Suprapubic skin (tissue), 4 donors: ENCODE data around the gene AP2A1.

Experiments
- EP300 ChIP-seq: sonication (generic); formaldehyde crosslinking; IDR thresholded peaks from one replicate; pipeline ENCODE4 v1.6.1; 2017; ENCODE audit warnings: antibody characterized with exemption
- POLR2A ChIP-seq, 2 donors: fragments of 450-650 bp; IDR thresholded peaks; one replicate each; pipeline ENCODE4 v1.6.1; 2017; ENCODE audit warnings: antibody characterized with exemption in 2 of 2, mild to moderate bottlenecking in 2 of 2, moderate library complexity in 2 of 2
- POLR2AphosphoS5 ChIP-seq, 3 donors: sonication (generic); formaldehyde crosslinking; IDR thresholded peaks; one replicate each; pipeline ENCODE4 v1.6.1; 2017; ENCODE audit warnings: antibody characterized with exemption in 3 of 3
- TF ChIP-seq, protein P1 (sequence below), 2 donors: fragments of 200-600 bp in 1 of 2; fragments of 450-650 bp in 1 of 2; sonication (generic) in 1 of 2; IDR thresholded peaks; one replicate each; pipeline ENCODE4 v1.5.1; 2016 to 2019; ENCODE audit warnings: antibody characterized with exemption in 2 of 2, mild to moderate bottlenecking in 1 of 2, moderate library complexity in 1 of 2

DNA sequence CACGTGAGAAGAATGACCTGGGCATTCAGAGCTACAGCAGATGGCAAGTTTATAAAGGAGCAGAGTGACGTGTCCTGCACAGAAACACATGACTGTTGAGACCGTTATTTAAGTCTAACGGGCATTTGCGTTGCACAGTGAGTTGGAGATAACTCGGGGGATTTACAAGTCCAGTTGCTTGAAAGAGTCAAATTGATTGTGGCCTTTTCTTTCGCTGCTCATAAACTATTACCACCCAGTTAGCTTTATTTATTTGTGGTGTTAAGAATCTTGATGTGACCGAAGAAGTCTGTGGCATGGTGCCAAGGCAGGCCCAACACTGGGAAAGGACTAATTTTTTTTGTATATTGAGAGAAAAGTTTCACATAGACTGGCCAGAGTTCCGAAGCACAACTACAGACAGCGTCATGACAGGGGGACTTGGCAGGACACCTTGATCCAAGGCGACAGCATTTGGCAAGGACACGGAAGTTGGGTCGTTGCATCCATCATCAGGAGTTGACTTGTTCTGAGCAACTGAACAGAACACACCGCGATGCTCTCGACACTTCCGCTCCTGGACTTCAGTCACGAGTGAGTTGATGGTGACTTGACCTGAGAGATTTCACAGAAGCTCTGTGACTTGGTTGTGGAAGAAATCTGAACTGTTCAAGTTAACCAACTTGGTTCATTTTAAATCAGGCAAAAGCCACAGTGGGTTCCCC lies 72.2 kb downstream of the AP2A1 start:
- TF ChIP-seq, protein P1, sequence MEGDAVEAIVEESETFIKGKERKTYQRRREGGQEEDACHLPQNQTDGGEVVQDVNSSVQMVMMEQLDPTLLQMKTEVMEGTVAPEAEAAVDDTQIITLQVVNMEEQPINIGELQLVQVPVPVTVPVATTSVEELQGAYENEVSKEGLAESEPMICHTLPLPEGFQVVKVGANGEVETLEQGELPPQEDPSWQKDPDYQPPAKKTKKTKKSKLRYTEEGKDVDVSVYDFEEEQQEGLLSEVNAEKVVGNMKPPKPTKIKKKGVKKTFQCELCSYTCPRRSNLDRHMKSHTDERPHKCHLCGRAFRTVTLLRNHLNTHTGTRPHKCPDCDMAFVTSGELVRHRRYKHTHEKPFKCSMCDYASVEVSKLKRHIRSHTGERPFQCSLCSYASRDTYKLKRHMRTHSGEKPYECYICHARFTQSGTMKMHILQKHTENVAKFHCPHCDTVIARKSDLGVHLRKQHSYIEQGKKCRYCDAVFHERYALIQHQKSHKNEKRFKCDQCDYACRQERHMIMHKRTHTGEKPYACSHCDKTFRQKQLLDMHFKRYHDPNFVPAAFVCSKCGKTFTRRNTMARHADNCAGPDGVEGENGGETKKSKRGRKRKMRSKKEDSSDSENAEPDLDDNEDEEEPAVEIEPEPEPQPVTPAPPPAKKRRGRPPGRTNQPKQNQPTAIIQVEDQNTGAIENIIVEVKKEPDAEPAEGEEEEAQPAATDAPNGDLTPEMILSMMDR (IDR thresholded peaks at IDR 0.05): no peak
- TF ChIP-seq POLR2A (IDR thresholded peaks at IDR 0.05): no peak
- no peak for TF ChIP-seq POLR2AphosphoS5 (IDR thresholded peaks at IDR 0.05)
- no peak for TF ChIP-seq EP300
